Ascending aorta (tissue), 2 donors: ENCODE measurements around the gene INSYN2B. TPM values are rescaled to one million over a fixed set of nuclear protein-coding genes. Genes with fewer than 3 reads are reported as not detected.

Experiments
- DNase-seq, 2 donors: peaks; one replicate each; pipeline ENCODE4 v3.0.0-alpha.2; 2019; ENCODE audit warnings: low spot score in 2 of 2
- H3K27ac ChIP-seq, 2 donors: fragments of 200-600 bp; sonication (generic); one replicate each; pipeline ENCODE4 v1.5.1; 2016 to 2017; ENCODE audit warnings: mild to moderate bottlenecking in 1 of 2
- H3K27me3 ChIP-seq: fragments of 200-600 bp; sonication (generic); one replicate; pipeline ENCODE4 v1.5.1; 2017
- H3K36me3 ChIP-seq, 2 donors: fragments of 200-600 bp; sonication (generic); one replicate each; pipeline ENCODE4 v1.5.1; 2016
- H3K4me1 ChIP-seq, 2 donors: fragments of 200-600 bp; sonication (generic); one replicate each; pipeline ENCODE4 v1.5.1; 2016 to 2017; ENCODE audit warnings: mild to moderate bottlenecking in 1 of 2
- H3K4me3 ChIP-seq, 2 donors: fragments of 200-600 bp; sonication (generic); one replicate each; pipeline ENCODE4 v1.5.1; 2016 to 2017; ENCODE audit warnings: mild to moderate bottlenecking in 1 of 2
- H3K9me3 ChIP-seq, 2 donors: fragments of 200-600 bp; sonication (generic); one replicate each; pipeline ENCODE4 v1.5.1; 2016
- CTCF ChIP-seq, 3 experiments: fragments of 200-600 bp in 2 of 3; fragments of 450-650 bp in 1 of 3; sonication (generic) in 2 of 3; IDR thresholded peaks; one replicate each; pipeline ENCODE4 v1.5.1; 2016 to 2019; ENCODE audit warnings: antibody characterized with exemption in 3 of 3, mild to moderate bottlenecking in 1 of 3, moderate library complexity in 1 of 3
- intact Hi-C: fragments of 100-400 bp; cut with DNase I; formaldehyde crosslinking; loops from one replicate; pipeline ENCODE4 v1.15.1; 2023
- total RNA-seq: library from RNA; depleted of rRNA; stranded (reverse); fragments of >200 nt; gene quantifications from one replicate; pipeline ENCODE4 v1.1.0, GENCODE V29; 2016

Gene INSYN2B
- total RNA-seq, 1 donor from 2014 or later, result not detected

DNA sequence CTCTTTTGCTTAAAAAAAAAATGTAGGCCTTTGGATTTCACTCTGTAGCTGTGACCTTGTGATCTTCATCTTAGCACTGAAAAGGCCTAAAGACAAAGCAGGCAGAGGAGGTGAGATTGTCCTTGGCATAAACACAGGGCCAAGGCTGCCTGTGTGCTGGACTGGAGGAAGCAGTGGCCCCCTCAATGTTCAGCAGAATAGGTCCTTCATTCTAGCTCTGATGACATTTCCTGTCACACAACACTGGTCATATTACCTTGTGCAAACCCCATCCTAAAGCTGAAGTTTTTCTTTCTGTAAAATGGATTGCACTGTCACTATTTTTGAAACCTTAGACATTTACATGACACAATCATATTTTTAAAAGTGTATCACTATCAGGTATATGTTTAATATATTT, 147.4 kb downstream of the INSYN2B start:
- no peaks in the 10 kb centered on the region for H3K9me3 ChIP-seq
- H3K27ac ChIP-seq, result no peak overlapping the region
- DNase-seq, result no peak
- no peak overlapping the region for H3K4me3 ChIP-seq
- no peaks in the 10 kb centered on the region for H3K27me3 ChIP-seq
- H3K4me1 ChIP-seq, result no peaks in the 10 kb centered on the region
- no peaks in the 10 kb centered on the region for H3K36me3 ChIP-seq
- no peak for TF ChIP-seq CTCF (IDR thresholded peaks at IDR 0.05)
- intact Hi-C loops, result no loop called here

DNA sequence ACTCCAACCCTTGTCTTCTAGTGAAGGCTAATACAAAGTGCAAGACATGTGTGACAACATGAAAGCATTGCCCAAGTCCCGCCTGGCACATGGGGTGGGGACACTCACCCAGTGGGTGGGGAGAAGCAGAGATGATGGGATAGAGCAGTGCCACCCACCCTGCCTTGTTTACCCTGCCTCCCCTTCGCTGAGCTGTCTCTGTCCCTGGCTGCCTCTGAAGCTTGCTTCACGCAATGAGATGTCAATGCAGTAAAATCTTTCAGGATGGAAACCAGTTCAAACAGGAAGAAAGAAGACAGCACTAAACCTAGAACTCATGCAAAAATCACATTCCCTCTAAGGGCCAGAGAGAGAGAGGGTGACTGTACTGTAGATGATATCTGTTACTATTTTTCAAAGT, 148.0 kb downstream of the INSYN2B start:
- H3K27ac ChIP-seq, result no peak overlapping the region
- H3K36me3 ChIP-seq, result no peaks in the 10 kb centered on the region
- DNase-seq, result no peak
- intact Hi-C loops, result no loop called here
- no peaks in the 10 kb centered on the region for H3K9me3 ChIP-seq
- TF ChIP-seq CTCF (IDR thresholded peaks at IDR 0.05), result no peak
- H3K4me3 ChIP-seq, result no peak overlapping the region
- no peaks in the 10 kb centered on the region for H3K4me1 ChIP-seq
- H3K27me3 ChIP-seq, result no peaks in the 10 kb centered on the region

DNA sequence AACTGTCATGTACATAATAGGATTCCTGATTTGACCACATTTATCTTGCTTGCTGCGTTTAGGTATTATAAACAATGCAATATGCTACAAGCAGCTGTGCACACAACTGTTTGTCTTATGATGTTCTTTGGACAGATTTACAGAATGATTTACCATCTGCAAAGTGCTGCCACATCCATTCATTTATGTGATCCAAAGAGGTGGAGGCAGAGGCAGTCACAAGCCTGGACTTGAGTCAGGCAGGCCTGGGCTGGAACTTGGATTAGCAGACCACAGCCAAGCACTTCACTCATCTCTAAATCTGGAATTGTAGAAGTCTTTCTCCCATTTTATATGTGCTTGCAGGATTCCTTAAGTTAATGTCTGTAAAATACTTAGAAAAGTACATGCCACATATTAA, 149.0 kb downstream of the INSYN2B start:
- Histone ChIP-seq H3K4me3 (no peak overlapping the region), H3K36me3 (no peaks in the 10 kb centered on the region), H3K4me1 (no peaks in the 10 kb centered on the region), H3K27ac (no peak overlapping the region), H3K27me3 (no peaks in the 10 kb centered on the region), H3K9me3 (no peaks in the 10 kb centered on the region)
- no peak for DNase-seq
- TF ChIP-seq CTCF (IDR thresholded peaks at IDR 0.05), result no peak
- intact Hi-C loops, result no loop called here

DNA sequence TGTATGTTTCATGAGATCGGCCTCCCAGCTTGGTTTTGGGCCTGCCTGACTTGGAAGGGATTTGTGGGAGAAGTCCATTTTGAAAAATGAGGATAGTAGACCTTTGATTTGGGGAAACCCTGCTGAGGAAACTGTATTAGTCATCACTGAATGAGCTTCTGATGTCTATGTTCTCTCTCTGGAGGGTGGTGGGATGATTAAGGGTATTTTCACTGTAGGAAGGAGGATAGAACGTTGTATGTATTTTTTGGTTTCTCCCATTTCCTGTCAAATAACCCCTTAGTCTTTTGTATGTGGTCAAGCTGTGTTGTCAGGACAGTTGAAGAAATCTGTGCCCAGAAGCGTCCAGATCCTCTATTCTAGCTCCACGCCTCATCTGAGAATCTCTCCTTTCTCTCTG, 151.9 kb downstream of the INSYN2B start:
- Histone ChIP-seq H3K27me3 (no peaks in the 10 kb centered on the region), H3K4me3 (no peak overlapping the region), H3K4me1 (no peaks in the 10 kb centered on the region), H3K9me3 (no peaks in the 10 kb centered on the region), H3K27ac (no peak overlapping the region), H3K36me3 (no peaks in the 10 kb centered on the region)
- DNase-seq, result no peak
- intact Hi-C loops, result no loop called here
- TF ChIP-seq CTCF (IDR thresholded peaks at IDR 0.05), result no peak

DNA sequence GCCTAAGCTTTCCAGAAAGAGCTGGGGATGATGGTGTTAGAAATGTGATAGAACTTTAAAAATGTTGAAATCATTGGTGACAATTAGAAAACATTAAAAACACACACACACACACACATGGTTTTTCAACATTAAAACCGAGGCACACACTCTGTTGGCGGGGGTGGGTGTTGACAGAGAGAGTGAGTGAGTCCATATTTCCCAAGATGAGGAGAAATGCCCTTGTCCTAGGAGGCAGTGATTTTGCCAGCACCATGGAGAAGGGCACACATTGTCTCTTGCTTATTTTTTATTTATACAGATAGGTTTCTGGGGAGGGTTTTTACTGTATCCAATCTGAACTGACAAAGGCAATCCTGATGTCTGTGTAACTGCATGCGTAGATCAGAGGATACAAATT, 152.5 kb downstream of the INSYN2B start:
- DNase-seq, result no peak
- Histone ChIP-seq H3K9me3 (no peaks in the 10 kb centered on the region), H3K27me3 (no peaks in the 10 kb centered on the region), H3K36me3 (no peaks in the 10 kb centered on the region), H3K27ac (no peak overlapping the region), H3K4me3 (no peak overlapping the region), H3K4me1 (no peaks in the 10 kb centered on the region)
- no peak for TF ChIP-seq CTCF (IDR thresholded peaks at IDR 0.05)
- intact Hi-C loops, result no loop called here

GRCh38 chr5:169826618-169827017, 153.7 kb downstream of the INSYN2B start:
- no peak for TF ChIP-seq CTCF (IDR thresholded peaks at IDR 0.05)
- Histone ChIP-seq H3K36me3 (no peaks in the 10 kb centered on the region), H3K9me3 (no peaks in the 10 kb centered on the region), H3K27ac (no peak overlapping the region), H3K4me3 (no peak overlapping the region), H3K4me1 (no peaks in the 10 kb centered on the region), H3K27me3 (no peaks in the 10 kb centered on the region)
- intact Hi-C loops, result no loop called here
- no peak for DNase-seq
